Endodermal cell (in vitro differentiated cells): Measurements from ENCODE around the gene TMPRSS9. TPM values are rescaled to one million over a fixed set of nuclear protein-coding genes. Genes with fewer than 3 reads are reported as not detected.

ENCODE experiments used
- DNase-seq: peaks from one replicate; pipeline ENCODE4 v3.0.0-alpha.2; 2017
- H3K27ac ChIP-seq: 2 replicates; pipeline ENCODE4 v1.5.1; 2013; ENCODE audit warnings: mild to moderate bottlenecking, low read depth, low read length, moderate library complexity
- H3K27me3 ChIP-seq: 2 replicates; pipeline ENCODE4 v1.6.1; 2013; ENCODE audit warnings: mild to moderate bottlenecking, low read length, moderate library complexity; ENCODE audit not compliant: insufficient read depth, control insufficient read depth, poor library complexity, severe bottlenecking
- H3K36me3 ChIP-seq: 2 replicates; pipeline ENCODE4 v1.7.0; 2013; ENCODE audit warnings: mild to moderate bottlenecking, low read length, moderate library complexity; ENCODE audit not compliant: control insufficient read depth, insufficient read depth
- H3K4me1 ChIP-seq: one replicate; pipeline ENCODE4 v1.7.0; 2013; ENCODE audit warnings: low read length; ENCODE audit not compliant: control insufficient read depth, insufficient read depth
- H3K4me3 ChIP-seq: 2 replicates; pipeline ENCODE4 v1.5.1; 2013; ENCODE audit warnings: mild to moderate bottlenecking, low read length, moderate library complexity
- H3K9ac ChIP-seq: 2 replicates; pipeline ENCODE4 v1.6.1; 2013; ENCODE audit warnings: mild to moderate bottlenecking, low read length, moderate library complexity; ENCODE audit not compliant: poor library complexity, severe bottlenecking; ENCODE audit errors: extremely low read depth
- H3K9me3 ChIP-seq: 2 replicates; pipeline ENCODE4 v1.6.1; 2013; ENCODE audit warnings: mild to moderate bottlenecking, low read length, moderate library complexity; ENCODE audit not compliant: control insufficient read depth
- H3K27ac Mint-ChIP-seq: 2 replicates; pipeline ENCODE4 v1.8.0; 2020; ENCODE audit warnings: mixed read lengths
- H3K27me3 Mint-ChIP-seq: 2 replicates; pipeline ENCODE4 v1.8.0; 2021; ENCODE audit warnings: mild to moderate bottlenecking, mixed read lengths; ENCODE audit not compliant: insufficient read depth
- H3K36me3 Mint-ChIP-seq: 2 replicates; pipeline ENCODE4 v1.8.0; 2020; ENCODE audit warnings: low read depth, mixed read lengths
- H3K4me1 Mint-ChIP-seq: 2 replicates; pipeline ENCODE4 v1.8.0; 2020; ENCODE audit warnings: mixed read lengths
- H3K4me3 Mint-ChIP-seq: 2 replicates; pipeline ENCODE4 v1.8.0; 2020; ENCODE audit warnings: mild to moderate bottlenecking, moderate library complexity, mixed read lengths
- H3K9me3 Mint-ChIP-seq: 2 replicates; pipeline ENCODE4 v1.8.0; 2020; ENCODE audit warnings: mild to moderate bottlenecking, mixed read lengths
- CTCF ChIP-seq: fragments of 200-600 bp; sonication (generic); conservative IDR thresholded peaks from 2 replicates; pipeline ENCODE4 v1.5.0; 2021; ENCODE audit warnings: antibody characterized with exemption, mild to moderate bottlenecking
- WGBS, 2 experiments: methylation state at CpG; one replicate each; pipeline versions ENCODE4 v1.1.5 to v1.1.7; 2013; ENCODE audit warnings: missing lambda C conversion rate in 2 of 2, mixed read lengths in 1 of 2; ENCODE audit not compliant: insufficient coverage in 1 of 2, insufficient read length in 1 of 2; 5-methylcytosine and 5-hydroxymethylcytosine counted together
- total RNA-seq, 2 donors: library from RNA; stranded (reverse); fragmentation: NEBNext Ultra II Directional in 1 of 2; extraction: Animal tissue kit (Norgen Biotek cat#: 25700) in 1 of 2; gene quantifications; 2 replicates in 1 of 2; 3 replicates in 1 of 2; pipeline ENCODE4 v1.2.1, GENCODE V29; 2021

The TMPRSS9 gene
- total RNA-seq, 2 donors from 2014 or later, result 0.73 to 1.2 TPM

- Histone ChIP-seq H3K9ac (no peak overlapping the region), H3K4me1 (no peaks in the 10 kb centered on the region), H3K36me3 (peaks cover 20% of the 10 kb centered on the region), H3K27me3 (no peaks in the 10 kb centered on the region), H3K9me3 (peaks cover 7% of the 10 kb centered on the region), H3K27ac (no peak overlapping the region), H3K4me3 (no peak overlapping the region)
- DNase-seq, result no peak
- peaks cover 2% of the 10 kb centered on the region for H3K27me3 Mint-ChIP-seq
- 91 to 92% methylated on average over 7 to 12 of the region's 12 CpGs for WGBS, 2 experiments
- peaks cover 17% of the 10 kb centered on the region for H3K36me3 Mint-ChIP-seq
- no peak overlapping the region for H3K4me3 Mint-ChIP-seq
- TF ChIP-seq CTCF, result no peak
- peaks cover 8% of the 10 kb centered on the region for H3K9me3 Mint-ChIP-seq
- peaks cover 3% of the 10 kb centered on the region for H3K4me1 Mint-ChIP-seq
- no peak overlapping the region for H3K27ac Mint-ChIP-seq
Measured at GRCh38 chr19:2320049-2320448, 40.0 kb upstream of the TMPRSS9 start.

GRCh38 chr19:2320939-2321338 is 39.1 kb upstream of the TMPRSS9 start:
- H3K4me1 Mint-ChIP-seq, result peaks cover 3% of the 10 kb centered on the region
- H3K4me3 ChIP-seq, result no peak overlapping the region
- no peaks in the 10 kb centered on the region for H3K4me1 ChIP-seq
- WGBS, 2 experiments, result 83 to 89% methylated on average over 2 to 12 of the region's 12 CpGs
- no peaks in the 10 kb centered on the region for H3K9me3 Mint-ChIP-seq
- H3K36me3 Mint-ChIP-seq, result peaks cover 23% of the 10 kb centered on the region
- no peak for DNase-seq
- H3K27me3 ChIP-seq, result no peaks in the 10 kb centered on the region
- H3K36me3 ChIP-seq, result peaks cover 20% of the 10 kb centered on the region
- H3K9ac ChIP-seq, result no peak overlapping the region
- H3K9me3 ChIP-seq, result no peaks in the 10 kb centered on the region
- H3K27ac ChIP-seq, result no peak overlapping the region
- TF ChIP-seq CTCF, result no peak
- H3K4me3 Mint-ChIP-seq, result no peak overlapping the region
- no peaks in the 10 kb centered on the region for H3K27me3 Mint-ChIP-seq
- no peak overlapping the region for H3K27ac Mint-ChIP-seq

GRCh38 chr19:2321565-2322283 is 38.3 kb upstream of the TMPRSS9 start:
- no peaks in the 10 kb centered on the region for H3K27me3 Mint-ChIP-seq
- no peak for TF ChIP-seq CTCF
- H3K27ac Mint-ChIP-seq, result no peak overlapping the region
- Histone ChIP-seq H3K27me3 (no peaks in the 10 kb centered on the region), H3K9ac (no peak overlapping the region), H3K9me3 (no peaks in the 10 kb centered on the region), H3K36me3 (peaks cover 20% of the 10 kb centered on the region), H3K4me1 (no peaks in the 10 kb centered on the region), H3K4me3 (no peak overlapping the region), H3K27ac (no peak overlapping the region)
- no peaks in the 10 kb centered on the region for H3K9me3 Mint-ChIP-seq
- peaks cover 25% of the 10 kb centered on the region for H3K36me3 Mint-ChIP-seq
- H3K4me1 Mint-ChIP-seq, result peaks cover under 1% of the 10 kb centered on the region
- H3K4me3 Mint-ChIP-seq, result no peak overlapping the region
- no peak for DNase-seq
- 94 to 97% methylated on average over 23 to 38 of the region's 39 CpGs for WGBS, 2 experiments
